ENCODE results near the gene TTYH3. TPM values are rescaled to one million over a fixed set of nuclear protein-coding genes. Genes with fewer than 3 reads are reported as not detected.
A peak's percentile ranks its signal among the peaks of the same experiment; 100 is the strongest.

Gene TTYH3
- total and polyA plus RNA-seq, 8 donors: 4.9 to 31.9 (median 8.6) TPM

DNA sequence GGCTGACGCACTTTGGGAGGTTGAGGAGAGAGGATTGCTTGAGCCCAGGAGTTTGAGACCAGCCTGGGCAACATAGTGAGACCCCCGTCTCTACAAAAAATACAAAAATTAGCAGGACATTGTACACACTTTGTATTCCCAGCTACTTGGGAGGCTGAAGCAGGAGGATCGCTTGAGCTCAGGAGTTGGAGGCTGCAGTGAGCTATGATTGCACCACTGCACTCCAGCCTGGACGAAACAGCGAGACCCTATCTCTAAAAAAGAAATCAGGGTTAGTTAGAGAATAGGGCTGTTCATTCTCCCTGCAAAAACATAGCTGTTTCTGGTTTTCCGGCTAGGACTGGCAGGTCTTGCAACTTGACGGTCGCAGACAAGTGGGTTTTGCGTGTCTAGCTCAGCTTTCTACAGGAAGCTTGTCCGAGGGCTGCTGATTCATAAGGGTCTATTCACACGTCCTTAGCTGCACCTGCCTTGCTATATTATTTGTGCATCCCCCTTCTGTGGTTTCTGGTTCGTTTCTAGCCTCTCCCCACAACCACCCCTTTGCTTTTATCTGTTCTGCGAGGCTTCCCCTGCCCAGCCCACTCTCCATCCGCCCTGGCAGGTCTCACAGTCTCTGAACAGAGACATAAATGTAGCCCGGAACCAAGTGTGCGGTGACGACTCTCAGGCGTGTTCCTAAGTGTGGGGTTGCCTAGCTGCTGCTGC lies 66.9 kb downstream of the TTYH3 start:
- ATAC-seq (peak in 1 of 4 donors; percentile 8), FAIRE-seq (no peak), DNase-seq (no peak)
- Histone ChIP-seq H3K27ac (no peak overlapping the region), H3K27me3 (no peaks in the 10 kb centered on the region), H3K9me3 (no peaks in the 10 kb centered on the region), H3K4me3 (no peak overlapping the region), H3K36me3 (no peaks in the 10 kb centered on the region), H3K4me1 (no peaks in the 10 kb centered on the region)
- WGBS, 2 donors: 53 to 69% methylated on average over 18 of the region's 18 CpGs
- intact Hi-C loops (cut with DNase I): no loop called here
- TF ChIP-seq CTCF (IDR thresholded peaks at IDR 0.05): no peak

- H3K4me1 ChIP-seq: no peaks in the 10 kb centered on the region
- FAIRE-seq (no peak), DNase-seq (no peak), ATAC-seq (no peak)
- no peak overlapping the region for H3K27ac ChIP-seq
- WGBS, 2 donors: 52 to 58% methylated on average over 15 of the region's 15 CpGs
- intact Hi-C loops (cut with DNase I): no loop called here
- no peaks in the 10 kb centered on the region for H3K36me3 ChIP-seq
- no peaks in the 10 kb centered on the region for H3K9me3 ChIP-seq
- no peak for TF ChIP-seq CTCF (IDR thresholded peaks at IDR 0.05)
- H3K27me3 ChIP-seq: no peaks in the 10 kb centered on the region
- no peak overlapping the region for H3K4me3 ChIP-seq
Measured at GRCh38 chr7:2699289-2699620, 67.5 kb downstream of the TTYH3 start.

GRCh38 chr7:2700141-2700850 lies 68.5 kb downstream of the TTYH3 start:
- no peaks in the 10 kb centered on the region for H3K9me3 ChIP-seq
- peak in 1 of 6 donors; percentile 53 for DNase-seq
- H3K4me1 ChIP-seq: no peaks in the 10 kb centered on the region
- no peak for TF ChIP-seq CTCF (IDR thresholded peaks at IDR 0.05)
- intact Hi-C loops (cut with DNase I): no loop called here
- 71 to 79% methylated on average over 38 to 40 of the region's 40 CpGs for WGBS, 2 donors
- H3K36me3 ChIP-seq: no peaks in the 10 kb centered on the region
- no peak overlapping the region for H3K27ac ChIP-seq
- no peak overlapping the region for H3K4me3 ChIP-seq
- no peak for ATAC-seq
- H3K27me3 ChIP-seq: no peaks in the 10 kb centered on the region
- no peak for FAIRE-seq

DNA sequence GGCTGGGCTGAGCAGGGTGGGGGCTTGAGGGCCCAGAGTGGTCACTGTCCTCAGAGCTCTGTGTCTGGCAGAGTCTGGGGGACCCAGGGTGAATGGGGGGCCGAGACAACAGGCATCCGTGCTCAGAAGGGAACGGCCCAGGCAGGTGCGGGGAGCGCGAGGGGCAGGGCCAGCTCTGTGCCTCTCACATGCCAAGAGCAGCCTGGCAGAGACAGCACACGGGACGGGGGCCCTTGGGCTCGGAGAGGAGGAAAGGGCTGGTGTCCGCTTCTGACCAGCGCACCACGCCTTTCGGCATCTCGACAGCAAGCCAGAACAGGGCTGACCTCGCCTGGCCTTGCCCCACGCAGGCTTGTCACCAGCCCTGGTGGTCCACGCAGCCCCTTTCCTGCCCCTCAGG lies 69.6 kb downstream of the TTYH3 start:
- intact Hi-C loops (cut with DNase I): no loop called here
- Histone ChIP-seq H3K4me1 (no peaks in the 10 kb centered on the region), H3K27me3 (no peaks in the 10 kb centered on the region), H3K9me3 (no peaks in the 10 kb centered on the region), H3K27ac (no peak overlapping the region), H3K36me3 (no peaks in the 10 kb centered on the region), H3K4me3 (no peak overlapping the region)
- ATAC-seq (peak in 1 of 4 donors; percentile 5), DNase-seq (no peak), FAIRE-seq (no peak)
- 66 to 78% methylated on average over 14 to 17 of the region's 17 CpGs for WGBS, 2 donors
- TF ChIP-seq CTCF (IDR thresholded peaks at IDR 0.05): no peak
